Measurements from ENCODE around the gene ANKS1B.

- TF ChIP-seq, protein P1, sequence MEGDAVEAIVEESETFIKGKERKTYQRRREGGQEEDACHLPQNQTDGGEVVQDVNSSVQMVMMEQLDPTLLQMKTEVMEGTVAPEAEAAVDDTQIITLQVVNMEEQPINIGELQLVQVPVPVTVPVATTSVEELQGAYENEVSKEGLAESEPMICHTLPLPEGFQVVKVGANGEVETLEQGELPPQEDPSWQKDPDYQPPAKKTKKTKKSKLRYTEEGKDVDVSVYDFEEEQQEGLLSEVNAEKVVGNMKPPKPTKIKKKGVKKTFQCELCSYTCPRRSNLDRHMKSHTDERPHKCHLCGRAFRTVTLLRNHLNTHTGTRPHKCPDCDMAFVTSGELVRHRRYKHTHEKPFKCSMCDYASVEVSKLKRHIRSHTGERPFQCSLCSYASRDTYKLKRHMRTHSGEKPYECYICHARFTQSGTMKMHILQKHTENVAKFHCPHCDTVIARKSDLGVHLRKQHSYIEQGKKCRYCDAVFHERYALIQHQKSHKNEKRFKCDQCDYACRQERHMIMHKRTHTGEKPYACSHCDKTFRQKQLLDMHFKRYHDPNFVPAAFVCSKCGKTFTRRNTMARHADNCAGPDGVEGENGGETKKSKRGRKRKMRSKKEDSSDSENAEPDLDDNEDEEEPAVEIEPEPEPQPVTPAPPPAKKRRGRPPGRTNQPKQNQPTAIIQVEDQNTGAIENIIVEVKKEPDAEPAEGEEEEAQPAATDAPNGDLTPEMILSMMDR (IDR thresholded peaks at IDR 0.05) = no peak
- no peak for TF ChIP-seq POLR2A (IDR thresholded peaks at IDR 0.05)
These were observed 838.6 kb downstream of the ANKS1B start for GRCh38 chr12:99146185-99146584.
